ENCODE measurements around the gene CFAP20.

Gene CFAP20

GRCh38 chr16:58124601-58124915 lies 4.6 kb downstream of the CFAP20 start:
- no peak for DNase-seq (ENCODE audit: low spot score)

- DNase-seq (ENCODE audit: low spot score) = no peak
Measured at GRCh38 chr16:58123896-58124600, 5.1 kb downstream of the CFAP20 start.

- DNase-seq (ENCODE audit: low spot score) = no peak
Measured at GRCh38 chr16:58121132-58121531, 8.0 kb downstream of the CFAP20 start.

- no peak for DNase-seq (ENCODE audit: low spot score)
Measured at GRCh38 chr16:58120234-58120633, 8.9 kb downstream of the CFAP20 start.

- no peak for DNase-seq (ENCODE audit: low spot score)
Measured at GRCh38 chr16:58119509-58119845, 9.7 kb downstream of the CFAP20 start.

GRCh38 chr16:58118801-58119508 lies 10.2 kb downstream of the CFAP20 start:
- DNase-seq (ENCODE audit: low spot score) = no peak

GRCh38 chr16:58116529-58116928 lies 12.7 kb downstream of the CFAP20 start:
- DNase-seq (ENCODE audit: low spot score) = no peak

- no peak for DNase-seq (ENCODE audit: low spot score)
Measured at GRCh38 chr16:58116081-58116480, 13.1 kb downstream of the CFAP20 start.

- no peak for DNase-seq (ENCODE audit: low spot score)
Measured at GRCh38 chr16:58114827-58115825, 14.1 kb downstream of the CFAP20 start.

- no peak for DNase-seq (ENCODE audit: low spot score)
Measured at GRCh38 chr16:58111302-58111627, 17.9 kb downstream of the CFAP20 start.

- DNase-seq (ENCODE audit: low spot score) = no peak
Measured at GRCh38 chr16:58110571-58111301, 18.4 kb downstream of the CFAP20 start.

GRCh38 chr16:58109881-58110280 lies 19.3 kb downstream of the CFAP20 start:
- no peak for DNase-seq (ENCODE audit: low spot score)

- no peak for DNase-seq (ENCODE audit: low spot score)
Measured at GRCh38 chr16:58109330-58109729, 19.9 kb downstream of the CFAP20 start.

- no peak for DNase-seq (ENCODE audit: low spot score)
Measured at GRCh38 chr16:58107709-58108108, 21.5 kb downstream of the CFAP20 start.

GRCh38 chr16:58107228-58107627 lies 22.0 kb downstream of the CFAP20 start:
- no peak for DNase-seq (ENCODE audit: low spot score)

GRCh38 chr16:58105631-58106030 lies 23.6 kb downstream of the CFAP20 start:
- no peak for DNase-seq (ENCODE audit: low spot score)

- DNase-seq (ENCODE audit: low spot score) = no peak
Measured at GRCh38 chr16:58102665-58103392, 26.4 kb downstream of the CFAP20 start.

GRCh38 chr16:58099956-58100300 lies 29.3 kb downstream of the CFAP20 start:
- no peak for DNase-seq (ENCODE audit: low spot score)

- no peak for DNase-seq (ENCODE audit: low spot score)
Measured at GRCh38 chr16:58099097-58099955, 29.9 kb downstream of the CFAP20 start.

- peak; percentile 88 for DNase-seq (ENCODE audit: low spot score)
Measured at GRCh38 chr16:58098207-58099096, 30.7 kb downstream of the CFAP20 start.

Measured in AG08395 (cell line).